IMR-90 (cell line): ENCODE measurements around the gene SAYSD1. TPM values are rescaled to one million over a fixed set of nuclear protein-coding genes. Genes with fewer than 3 reads are reported as not detected.

ENCODE experiments used
- ATAC-seq: fragments of 200-7000 bp; cut with Tn5 transposase; 2 replicates; pipeline ENCODE4 v1.9.1; 2020; ENCODE audit warnings: low read depth, mild to moderate bottlenecking, moderate library complexity
- BruUV-seq: library from RNA; stranded (reverse); fragments of 400-500 nt; replicated peaks from 2 replicates; lab custom pipeline; 2021; lab: Mats Ljungman, UMichigan
- CTCF ChIA-PET: fragments of 300-600 bp; formaldehyde crosslinking; extraction: SDS; loops from one replicate; lab custom pipeline; 2021; ENCODE audit warnings: antibody characterized with exemption; lab: Yijun Ruan, JAX
- POLR2A ChIA-PET: fragments of 300-600 bp; sonication (Branson Sonifier 250); formaldehyde crosslinking; loops from one replicate; lab custom pipeline; 2022; ENCODE audit warnings: antibody characterized with exemption; ENCODE audit not compliant: unreplicated experiment; lab: Charles Lee
- DNase-seq: peaks from one replicate; pipeline ENCODE4 v3.0.0; 2013
- H2AFZ ChIP-seq: replicated peaks from 2 replicates; pipeline ENCODE3; 2013; ENCODE audit warnings: low read length, mild to moderate bottlenecking; ENCODE audit not compliant: poor library complexity
- H2AK5ac ChIP-seq: 2 replicates; pipeline ENCODE4 v1.6.1; 2013; ENCODE audit warnings: low read depth, low read length, inconsistent platforms
- H2AK9ac ChIP-seq: replicated peaks from 2 replicates; pipeline ENCODE3; 2013; ENCODE audit warnings: mild to moderate bottlenecking, low read depth, low read length, moderate library complexity; ENCODE audit not compliant: poor library complexity
- H2BK120ac ChIP-seq: 2 replicates; pipeline ENCODE4 v1.6.1; 2013; ENCODE audit warnings: low read depth, low read length, inconsistent platforms
- H2BK15ac ChIP-seq: 3 replicates; pipeline ENCODE4 v1.6.1; 2013; ENCODE audit warnings: low read depth, low read length, inconsistent platforms
- H2BK20ac ChIP-seq: 2 replicates; pipeline ENCODE4 v1.6.1; 2013; ENCODE audit warnings: low read depth, mild to moderate bottlenecking, inconsistent platforms, low read length, moderate library complexity
- H2BK5ac ChIP-seq: 2 replicates; pipeline ENCODE4 v1.6.1; 2013; ENCODE audit warnings: mild to moderate bottlenecking, low read depth, low read length, inconsistent platforms; ENCODE audit not compliant: poor library complexity, severe bottlenecking
- H3K14ac ChIP-seq: replicated peaks from 2 replicates; pipeline ENCODE4 v1.6.1; 2013; ENCODE audit warnings: low read depth, low read length, inconsistent platforms
- H3K18ac ChIP-seq: 2 replicates; pipeline ENCODE4 v1.6.1; 2013; ENCODE audit warnings: low read depth, low read length, control low read depth
- H3K23ac ChIP-seq: 2 replicates; pipeline ENCODE4 v1.6.1; 2013; ENCODE audit warnings: low read depth, low read length, inconsistent platforms
- H3K27ac ChIP-seq: 2 replicates; pipeline ENCODE4 v1.5.1; 2013; ENCODE audit warnings: mild to moderate bottlenecking, control low read depth, low read length; ENCODE audit not compliant: insufficient read depth
- H3K27me3 ChIP-seq: 2 replicates; pipeline ENCODE4 v1.6.1; 2013; ENCODE audit warnings: low read length; ENCODE audit not compliant: control insufficient read depth, insufficient read depth
- H3K36me3 ChIP-seq: 2 replicates; pipeline ENCODE4 v1.6.1; 2013; ENCODE audit warnings: low read length, mixed read lengths; ENCODE audit not compliant: control insufficient read depth, insufficient read depth
- H3K4ac ChIP-seq: 2 replicates; pipeline ENCODE4 v1.6.1; 2013; ENCODE audit warnings: low read depth, low read length, inconsistent platforms
- H3K4me1 ChIP-seq: 2 replicates; pipeline ENCODE4 v1.6.1; 2013; ENCODE audit warnings: low read length, mixed read lengths; ENCODE audit not compliant: control insufficient read depth, insufficient read depth
- H3K4me2 ChIP-seq: 2 replicates; pipeline ENCODE4 v1.6.1; 2013; ENCODE audit warnings: low read depth, mild to moderate bottlenecking, control low read depth, low read length, moderate library complexity
- H3K4me3 ChIP-seq: 2 replicates; pipeline ENCODE4 v1.5.1; 2013; ENCODE audit warnings: low read depth, mild to moderate bottlenecking, control low read depth, low read length, moderate library complexity; ENCODE audit not compliant: insufficient read depth
- H3K56ac ChIP-seq: 2 replicates; pipeline ENCODE4 v1.6.1; 2013; ENCODE audit warnings: low read length, inconsistent platforms; ENCODE audit not compliant: insufficient read depth; ENCODE audit errors: extremely low read depth
- H3K79me1 ChIP-seq, 2 experiments: 2 replicates each; pipeline ENCODE4 v1.6.1; 2013; ENCODE audit warnings: low read length in 2 of 2, inconsistent platforms in 1 of 2, low read depth in 1 of 2
- H3K9ac ChIP-seq: 2 replicates; pipeline ENCODE4 v1.6.1; 2013; ENCODE audit warnings: low read depth, low read length, control low read depth
- H3K9me1 ChIP-seq: 2 replicates; pipeline ENCODE4 v1.6.1; 2013; ENCODE audit warnings: low read length, inconsistent platforms; ENCODE audit not compliant: insufficient read depth
- H3K9me3 ChIP-seq: 2 replicates; pipeline ENCODE4 v1.6.1; 2013; ENCODE audit warnings: low read length; ENCODE audit not compliant: control insufficient read depth, insufficient read depth
- H4K20me1 ChIP-seq: 2 replicates; pipeline ENCODE4 v1.6.1; 2013; ENCODE audit warnings: low read length, inconsistent platforms; ENCODE audit not compliant: insufficient read depth
- H4K5ac ChIP-seq: 2 replicates; pipeline ENCODE4 v1.6.1; 2013; ENCODE audit warnings: mild to moderate bottlenecking, low read depth, low read length, control low read depth
- H4K8ac ChIP-seq, 2 experiments: 2 replicates each; pipeline ENCODE4 v1.6.1; 2013; ENCODE audit warnings: low read depth in 2 of 2, low read length in 2 of 2, control low read depth in 1 of 2, inconsistent platforms in 1 of 2
- H4K91ac ChIP-seq: 2 replicates; pipeline ENCODE4 v1.6.1; 2013; ENCODE audit warnings: low read depth, low read length, inconsistent platforms; ENCODE audit not compliant: insufficient read depth
- CEBPB ChIP-seq: IDR thresholded peaks from 2 replicates; pipeline ENCODE4 v1.6.1; 2012; ENCODE audit warnings: low read depth, low read length, improper control_type of control experiment
- ELK1 ChIP-seq: fragments of 150-350 bp; IDR thresholded peaks from 2 replicates; pipeline ENCODE4 v1.6.1; 2016; ENCODE audit warnings: low read depth, mild to moderate bottlenecking, low read length, moderate library complexity, borderline replicate concordance
- MAFK ChIP-seq: IDR thresholded peaks from 2 replicates; pipeline ENCODE4 v1.6.1; 2012; ENCODE audit warnings: low read depth, low read length, improper control_type of control experiment
- MAZ ChIP-seq: IDR thresholded peaks from 2 replicates; pipeline ENCODE4 v1.6.1; 2012; ENCODE audit warnings: low read depth, mild to moderate bottlenecking, low read length, improper control_type of control experiment, moderate library complexity, borderline replicate concordance
- MXI1 ChIP-seq: IDR thresholded peaks from 2 replicates; pipeline ENCODE4 v1.6.1; 2012; ENCODE audit warnings: low read depth, mild to moderate bottlenecking, low read length, moderate library complexity, borderline replicate concordance
- NFE2L2 ChIP-seq: fragments of 150-350 bp; IDR thresholded peaks from 2 replicates; pipeline ENCODE4 v1.6.1; 2016; ENCODE audit warnings: low read depth, mild to moderate bottlenecking, low read length
- POLR2A ChIP-seq: IDR thresholded peaks from 2 replicates; pipeline ENCODE4 v1.6.1; 2012; ENCODE audit warnings: mild to moderate bottlenecking, low read depth, low read length
- RFX5 ChIP-seq: IDR thresholded peaks from 2 replicates; pipeline ENCODE4 v1.8.0; 2012; ENCODE audit warnings: low read depth, mild to moderate bottlenecking, low read length, moderate library complexity
- SMC3 ChIP-seq: fragments of 150-350 bp; IDR thresholded peaks from 2 replicates; pipeline ENCODE4 v1.6.1; 2016; ENCODE audit warnings: low read depth, mild to moderate bottlenecking, antibody characterized with exemption, low read length, moderate library complexity
- USF2 ChIP-seq: fragments of 150-350 bp; IDR thresholded peaks from 2 replicates; pipeline ENCODE4 v1.6.1; 2017; ENCODE audit warnings: mild to moderate bottlenecking, antibody characterized with exemption, low read length, low read depth
- WGBS, 2 experiments: methylation state at CpG; one replicate each; pipeline versions ENCODE4 v1.1.5 to v1.1.7; 2013; ENCODE audit warnings: missing lambda C conversion rate in 2 of 2; ENCODE audit not compliant: insufficient read length in 1 of 2; ENCODE audit errors: extremely low coverage in 2 of 2; 5-methylcytosine and 5-hydroxymethylcytosine counted together
- dilution Hi-C: fragments of 300-500 bp; cut with HindIII; formaldehyde crosslinking; loops from one replicate; pipeline ENCODE4 v1.14.3; 2018; ENCODE audit warnings: low sequenced_read_pairs; ENCODE audit not compliant: unreplicated experiment
- in situ Hi-C: fragments of 300-500 bp; cut with MboI; formaldehyde crosslinking; loops from 3 replicates; pipeline ENCODE4 v1.14.3; 2019; ENCODE audit warnings: low sequenced_read_pairs, inconsistent platforms, mixed read lengths
- intact Hi-C: fragments of 100-400 bp; cut with micrococcal nuclease; formaldehyde crosslinking; loops from 2 replicates; pipeline ENCODE4 v1.10.0; 2022
- polyA plus RNA-seq, 3 experiments: library from polyadenylated mRNA; depleted of rRNA; stranded (reverse); fragments of >200 nt; gene quantifications; 2 replicates each; pipeline ENCODE4 v1.2.3, GENCODE V29; 2012; ENCODE audit warnings: low replicate concordance in 1 of 3
- total RNA-seq: library from RNA; depleted of rRNA; stranded (reverse); fragments of >200 nt; gene quantifications from 2 replicates; pipeline ENCODE4 v1.2.3, GENCODE V29; 2012

SAYSD1 gene
- total and polyA plus RNA-seq, 2 of the 4 experiments (the other 2 are of a cell fraction) = 5.7 to 5.9 TPM

DNA sequence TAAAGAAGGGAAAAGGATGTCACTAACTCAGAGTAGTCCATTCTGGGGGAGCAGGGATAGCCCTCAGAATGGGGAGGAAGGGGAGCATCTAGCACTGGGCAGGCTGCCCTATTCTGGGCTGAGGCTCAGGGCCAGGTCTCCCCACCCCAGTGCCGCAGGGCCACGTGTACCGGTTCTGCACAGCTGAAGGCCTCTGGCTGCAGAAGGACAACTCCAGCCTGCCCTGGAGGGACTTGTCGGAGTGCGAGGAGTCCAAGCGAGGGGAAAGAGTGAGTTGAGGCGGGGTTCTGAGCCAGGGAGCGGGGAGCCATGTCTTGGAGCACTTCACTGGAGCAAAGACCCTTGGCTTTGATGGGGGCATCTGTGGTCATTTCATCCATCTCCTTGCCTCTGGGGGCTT is 49.4 kb downstream of the SAYSD1 start:
- intact Hi-C loops (no loop called here), dilution Hi-C loops (no loop called here), in situ Hi-C loops (no loop called here)
- ChIA-PET CTCF (no interaction called here), POLR2A (no interaction called here)
- H2AK5ac ChIP-seq = no peak overlapping the region
- BruUV-seq = no TSS peak
- no peaks in the 10 kb centered on the region for H3K9me1 ChIP-seq
- no peak overlapping the region for H4K8ac ChIP-seq
- no peaks in the 10 kb centered on the region for H3K9me3 ChIP-seq
- no peak overlapping the region for H2AK9ac ChIP-seq
- no peak overlapping the region for H2BK120ac ChIP-seq
- TF ChIP-seq SMC3 = no peak
- no peak for TF ChIP-seq USF2
- TF ChIP-seq CEBPB = no peak
- TF ChIP-seq NFE2L2 = no peak
- TF ChIP-seq ELK1 = no peak
- TF ChIP-seq MXI1 = no peak
- TF ChIP-seq RFX5 = no peak
- no peak for TF ChIP-seq MAZ
- TF ChIP-seq MAFK = no peak
- TF ChIP-seq POLR2A = no peak
- no peaks in the 10 kb centered on the region for H3K79me1 ChIP-seq
- WGBS, 2 experiments = 60% methylated on average over 1 of the region's 8 CpGs; no CpG with 5 or more reads in 1 of the 2 experiments
- H4K20me1 ChIP-seq = no peaks in the 10 kb centered on the region
- no peak overlapping the region for H2AFZ ChIP-seq
- DNase-seq = no peak
- no peak overlapping the region for H3K4me3 ChIP-seq
- no peak overlapping the region for H3K23ac ChIP-seq
- H3K36me3 ChIP-seq = no peaks in the 10 kb centered on the region
- H3K14ac ChIP-seq = no peak overlapping the region
- no peak overlapping the region for H4K91ac ChIP-seq
- no peak overlapping the region for H2BK5ac ChIP-seq
- H3K56ac ChIP-seq = no peak overlapping the region
- no peak overlapping the region for H3K9ac ChIP-seq
- no peak overlapping the region for H3K4ac ChIP-seq
- peaks cover 5% of the 10 kb centered on the region; the same call in 1 of the 2 replicates for H3K27me3 ChIP-seq
- no peak overlapping the region for H3K4me2 ChIP-seq
- no peak overlapping the region for H4K5ac ChIP-seq
- no peak overlapping the region for H3K18ac ChIP-seq
- no peak overlapping the region for H2BK15ac ChIP-seq
- no peaks in the 10 kb centered on the region for H3K4me1 ChIP-seq
- no peak overlapping the region for H3K27ac ChIP-seq
- ATAC-seq = no peak
- no peak overlapping the region for H2BK20ac ChIP-seq
